Skeletal muscle cell (primary cell): ENCODE data around the gene SYS1.

ENCODE experiments used
- DNase-seq: peaks from one replicate; pipeline ENCODE4 v3.0.0-alpha.2; 2010; ENCODE audit warnings: low read depth
- H3K4me3 ChIP-seq: 2 replicates; pipeline ENCODE4 v1.5.1; 2011; ENCODE audit warnings: low read depth, mild to moderate bottlenecking, control low read depth, low read length, moderate library complexity

The SYS1 gene

DNA sequence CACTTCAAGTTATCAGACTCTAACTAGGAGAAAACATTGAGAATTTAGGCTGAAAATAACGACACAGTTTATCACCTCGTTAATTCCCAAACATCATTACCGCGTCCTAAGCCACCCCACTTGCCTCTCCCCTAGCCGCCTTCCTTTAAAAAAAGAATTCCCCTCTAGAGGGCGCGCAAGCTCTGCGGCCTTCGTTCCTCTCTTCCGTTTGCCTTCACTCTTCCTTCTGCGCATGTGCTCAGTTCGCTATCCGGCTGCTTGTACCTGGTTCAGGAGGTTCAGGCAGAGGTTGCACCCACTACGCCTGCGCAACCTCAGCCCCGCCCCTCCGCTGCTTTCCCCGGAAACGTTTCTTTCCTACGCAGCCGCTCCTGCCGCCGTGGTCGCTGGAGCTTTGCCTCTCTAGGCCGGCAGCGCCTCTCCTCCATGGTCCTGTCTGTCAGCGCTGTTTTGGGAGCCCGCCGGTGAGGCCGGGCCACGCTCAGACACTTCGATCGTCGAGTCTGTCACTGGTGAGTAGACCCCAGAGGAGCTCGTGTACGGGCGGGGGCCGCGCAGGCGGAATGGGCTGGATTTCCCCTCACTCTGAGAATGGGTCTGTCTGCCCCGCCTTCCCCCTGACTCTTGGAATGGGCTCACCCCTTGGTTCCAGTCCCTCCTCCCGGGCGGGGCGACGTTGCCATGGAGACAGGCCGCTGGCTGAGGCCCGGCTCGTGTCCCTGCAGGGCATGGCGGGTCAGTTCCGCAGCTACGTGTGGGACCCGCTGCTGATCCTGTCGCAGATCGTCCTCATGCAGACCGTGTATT lies at the start of gene SYS1:
Gene SYS1, plus strand, starts transcription at position 353 of the 807 bp plus-strand sequence. Its CDS starts 376 bp downstream, at position 729.
- peak; percentile 92 for DNase-seq
- H3K4me3 ChIP-seq, result peak within 1 kb of the TSS; percentile 77

DNA sequence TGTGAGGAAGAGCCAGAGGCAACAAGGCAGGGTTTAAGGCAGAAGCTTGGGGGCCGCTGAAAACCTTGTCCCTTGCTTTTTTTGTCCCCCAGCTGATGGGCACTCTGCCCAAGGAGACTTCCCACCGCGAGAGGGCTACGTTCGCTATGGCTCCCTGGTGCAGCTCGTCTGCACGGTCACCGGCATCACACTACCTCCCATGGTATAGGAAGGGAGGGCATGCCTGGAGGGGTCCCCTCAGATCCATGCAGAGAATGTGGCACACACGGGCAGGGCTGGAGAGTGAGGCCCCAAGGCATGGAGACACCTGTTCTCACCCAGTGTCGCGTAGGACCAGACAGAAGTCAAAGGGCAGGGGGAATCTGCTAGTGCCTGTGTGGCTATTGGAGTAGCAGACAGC lies 49.0 kb upstream of the SYS1 start:
- DNase-seq, result no peak
- no peak overlapping the region for H3K4me3 ChIP-seq

GRCh38 chr20:45315672-45316071 lies 47.3 kb upstream of the SYS1 start:
- no peak overlapping the region for H3K4me3 ChIP-seq

DNA sequence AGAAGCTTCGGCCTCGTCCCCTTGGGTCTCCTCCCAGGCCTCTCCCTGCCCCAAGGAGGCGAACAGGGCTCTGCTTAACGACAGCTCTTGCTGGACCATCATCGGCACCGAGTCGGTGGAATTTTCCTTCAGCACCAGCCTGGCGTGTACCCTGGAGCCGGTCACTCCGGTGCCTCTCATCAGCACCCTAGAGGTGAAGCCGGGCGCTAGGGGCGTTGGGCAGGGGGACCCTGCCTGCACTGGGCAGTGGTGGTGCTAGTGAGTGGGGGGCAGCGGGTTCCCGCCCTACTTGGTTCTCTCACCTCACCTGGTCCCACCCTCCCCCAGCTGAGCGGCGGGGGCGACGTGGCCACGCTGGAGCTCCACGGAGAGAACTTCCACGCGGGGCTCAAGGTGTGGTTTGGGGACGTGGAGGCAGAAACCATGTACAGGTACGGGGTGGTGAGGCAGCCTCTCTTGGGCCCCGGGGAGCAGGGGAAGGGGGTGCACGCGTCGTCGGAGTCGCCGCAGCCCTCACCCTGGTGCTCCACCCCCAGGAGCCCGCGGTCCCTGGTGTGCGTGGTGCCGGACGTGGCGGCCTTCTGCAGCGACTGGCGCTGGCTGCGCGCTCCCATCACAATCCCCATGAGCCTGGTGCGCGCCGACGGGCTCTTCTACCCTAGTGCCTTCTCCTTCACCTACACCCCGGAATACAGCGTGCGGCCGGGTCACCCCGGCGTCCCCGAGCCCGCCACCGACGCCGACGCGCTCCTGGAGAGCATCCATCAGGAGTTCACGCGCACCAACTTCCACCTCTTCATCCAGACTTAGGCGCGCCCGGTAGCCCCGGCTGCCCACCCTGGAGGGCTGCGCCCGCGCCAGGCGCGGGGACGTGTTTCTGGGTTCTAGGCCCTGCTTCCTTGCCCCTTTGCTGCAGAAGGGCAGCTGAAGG lies 46.5 kb upstream of the SYS1 start:
- H3K4me3 ChIP-seq, result no peak overlapping the region
- no peak for DNase-seq

More at GRCh38 chr20:45315672-45316071, 47.3 kb upstream of the SYS1 start:
- no peak for DNase-seq

DNA sequence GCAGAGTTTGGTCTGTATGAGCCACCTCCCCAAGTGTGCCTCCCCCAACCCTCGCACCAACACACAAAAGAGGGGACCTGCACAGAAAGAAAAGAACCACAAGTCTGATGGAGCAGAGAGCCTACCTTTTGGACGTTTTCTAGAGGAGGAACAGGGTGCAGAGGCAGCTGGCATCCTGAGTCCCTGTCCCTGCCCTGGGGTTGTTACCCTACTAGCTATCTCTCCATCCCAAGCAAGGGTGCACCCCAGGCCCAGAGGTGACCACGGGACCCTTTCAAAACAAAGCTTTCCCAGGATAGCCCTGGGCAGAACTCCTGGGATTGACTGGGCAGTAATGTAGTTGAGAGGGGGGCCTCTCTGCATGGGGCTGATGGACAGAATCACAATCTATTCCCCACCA lies 45.1 kb upstream of the SYS1 start:
- no peak overlapping the region for H3K4me3 ChIP-seq
- no peak for DNase-seq

DNA sequence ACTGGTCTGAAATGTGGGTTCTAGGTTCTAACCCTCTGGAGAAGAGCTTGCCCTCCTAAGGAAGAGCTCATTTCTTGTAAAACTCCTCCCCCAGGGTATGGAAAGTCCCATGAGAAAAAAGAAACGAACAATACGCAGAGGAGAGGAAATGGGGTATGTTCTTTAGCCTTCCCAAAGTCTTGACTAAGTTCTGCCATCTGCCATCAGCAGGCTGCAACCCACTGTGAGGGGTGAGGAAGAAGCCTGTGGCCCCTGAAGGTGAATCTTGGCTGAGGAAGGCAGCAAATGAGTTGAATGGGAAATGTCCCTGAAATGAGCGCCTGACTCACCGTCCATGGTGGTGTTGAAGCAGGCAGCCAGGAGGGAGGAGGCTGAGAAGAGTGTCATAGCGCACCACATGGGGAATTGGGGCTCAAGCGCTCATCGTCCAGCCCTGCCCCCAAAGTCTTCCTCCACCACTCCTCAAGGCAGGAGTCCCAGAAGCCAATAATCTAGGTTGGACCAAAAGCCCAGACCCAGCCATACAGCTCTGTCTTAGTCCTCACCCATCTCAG lies 44.5 kb upstream of the SYS1 start:
- no peak overlapping the region for H3K4me3 ChIP-seq
- no peak for DNase-seq

DNA sequence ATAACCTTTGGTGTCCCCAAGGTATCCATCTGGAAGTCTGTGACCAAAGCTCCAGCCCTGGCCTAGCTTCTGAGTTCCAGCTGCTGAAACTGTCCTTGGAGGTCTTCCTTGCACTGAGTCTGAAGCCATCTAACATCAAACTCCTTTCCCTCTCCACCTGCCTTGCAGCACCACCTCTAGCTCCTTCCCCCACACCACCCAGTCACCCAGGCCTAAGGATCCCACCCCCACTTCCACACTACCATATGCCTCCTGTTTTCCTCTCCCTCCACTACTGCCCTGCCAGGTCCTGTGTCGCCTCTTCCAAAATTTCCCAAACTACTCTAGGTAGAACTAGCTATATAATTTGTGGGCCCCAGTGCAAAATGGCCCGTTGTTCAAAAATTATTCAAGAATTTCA lies 44.0 kb upstream of the SYS1 start:
- no peak overlapping the region for H3K4me3 ChIP-seq
- DNase-seq, result no peak

DNA sequence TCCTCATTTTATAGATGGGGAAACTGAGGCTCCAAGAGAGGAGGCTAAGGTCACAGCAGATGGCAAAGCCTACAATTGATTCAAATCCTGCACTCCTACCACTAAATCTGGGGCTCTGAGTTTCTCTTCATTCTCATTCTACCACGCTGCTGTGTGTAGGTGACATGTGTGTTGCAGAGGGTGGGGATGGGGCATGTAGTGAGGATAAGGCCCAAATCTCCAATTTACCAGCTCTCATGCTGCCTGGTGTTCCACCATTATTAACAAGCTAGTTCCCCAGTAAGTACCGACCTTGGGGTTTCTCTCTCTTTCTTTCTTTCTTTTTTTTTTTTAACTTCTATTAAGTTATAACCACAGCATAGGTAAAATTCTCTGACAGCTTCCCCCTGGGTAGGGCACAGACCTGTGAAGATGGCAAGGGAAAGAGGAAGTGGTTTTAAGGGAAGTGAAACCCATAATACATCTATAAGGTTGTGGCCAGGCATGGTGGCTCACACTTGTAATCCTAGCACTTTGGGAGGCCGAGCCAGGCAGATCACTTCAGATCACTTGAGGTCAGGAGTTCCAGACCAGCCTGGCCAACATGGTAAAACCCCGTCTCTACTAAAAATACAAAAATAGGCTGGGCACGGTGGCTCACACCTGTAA lies 41.9 kb upstream of the SYS1 start:
- no peak for DNase-seq
- H3K4me3 ChIP-seq, result no peak overlapping the region

GRCh38 chr20:45322952-45323383 lies 40.0 kb upstream of the SYS1 start:
- DNase-seq, result no peak

GRCh38 chr20:45323731-45324130 lies 39.2 kb upstream of the SYS1 start:
- no peak for DNase-seq
- no peak overlapping the region for H3K4me3 ChIP-seq

More at GRCh38 chr20:45322952-45323383, 40.0 kb upstream of the SYS1 start:
- H3K4me3 ChIP-seq, result no peak overlapping the region

DNA sequence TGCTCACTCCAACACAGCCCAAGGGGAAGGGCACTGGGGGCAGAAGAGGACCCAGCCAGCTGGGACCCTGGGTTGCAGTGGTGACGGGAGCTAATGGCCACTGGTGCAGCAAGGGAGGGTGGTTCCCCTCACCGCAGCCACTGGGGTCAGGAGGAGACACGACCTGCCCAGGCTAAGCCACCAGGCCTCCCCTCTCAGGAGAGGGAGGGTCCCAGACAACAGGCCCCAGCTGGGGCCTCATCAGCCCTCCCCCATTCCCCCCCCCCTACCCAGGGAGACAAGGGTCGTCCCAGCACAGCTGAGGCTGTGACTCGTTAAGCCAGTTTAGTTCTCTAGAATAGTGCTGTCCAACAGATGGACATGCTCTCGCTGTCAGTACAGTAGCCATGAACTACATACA lies 37.6 kb upstream of the SYS1 start:
- no peak for DNase-seq
- H3K4me3 ChIP-seq, result no peak overlapping the region

GRCh38 chr20:45328451-45328850 lies 34.5 kb upstream of the SYS1 start:
- H3K4me3 ChIP-seq, result no peak overlapping the region
- no peak for DNase-seq

DNA sequence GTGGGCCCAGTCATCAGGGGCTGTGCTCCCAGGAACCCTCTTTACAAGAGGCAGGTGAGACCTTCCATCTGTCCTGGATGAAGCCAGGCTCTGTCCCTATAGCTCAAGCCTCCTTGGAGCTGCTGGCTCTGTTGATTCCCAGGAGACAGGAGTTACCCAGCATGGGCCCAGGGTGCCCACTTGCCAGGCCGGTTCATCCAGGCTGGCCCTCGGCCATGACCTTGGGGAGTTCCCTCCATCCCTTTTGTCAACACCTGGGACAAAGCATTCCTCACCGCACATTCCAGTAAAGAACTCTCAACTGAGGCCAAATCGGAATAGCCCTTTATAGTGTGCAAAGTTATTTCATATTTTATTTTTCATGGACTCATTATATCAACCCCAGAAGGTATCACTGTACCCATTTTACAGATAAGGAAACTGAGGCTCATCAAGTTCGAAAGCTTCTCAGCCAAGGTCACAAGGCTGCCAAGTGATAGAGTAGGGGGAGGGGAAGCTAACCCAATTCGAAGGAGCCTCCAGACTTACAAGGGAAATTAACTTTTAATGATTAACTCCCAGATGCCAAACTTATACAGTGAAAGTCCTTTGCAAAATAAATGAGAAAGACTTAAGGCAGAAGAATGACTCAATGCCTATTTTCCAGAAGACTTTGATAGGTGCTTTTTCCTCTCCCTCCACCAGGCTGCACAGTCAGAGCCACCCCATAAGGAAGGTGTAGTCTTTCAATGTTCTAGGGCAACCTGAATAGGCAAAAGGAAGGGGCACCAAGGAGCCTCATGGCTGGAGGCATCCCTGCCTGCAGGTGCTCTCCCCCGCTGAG lies 33.2 kb upstream of the SYS1 start:
- no peak overlapping the region for H3K4me3 ChIP-seq

GRCh38 chr20:45330476-45330875 lies 32.5 kb upstream of the SYS1 start:
- H3K4me3 ChIP-seq, result no peak overlapping the region
- DNase-seq, result no peak

More for the DNA sequence above, 33.2 kb upstream of the SYS1 start:
- no peak for DNase-seq

GRCh38 chr20:45336530-45337366 lies 26.2 kb upstream of the SYS1 start:
- DNase-seq, result peak; percentile 71
- H3K4me3 ChIP-seq, result no peak overlapping the region

GRCh38 chr20:45337367-45338120 lies 25.4 kb upstream of the SYS1 start:
- peak; percentile 71 for DNase-seq
- H3K4me3 ChIP-seq, result no peak overlapping the region
